DMS 273 (cell line): ENCODE results near the gene CLEC4A.
"Not testable (repeated sequence)": the region's sequence is repeated elsewhere in the genome, so short reads cannot be mapped to it uniquely, and the experiment has no call there.

Experiments used
- DNase-seq: peaks from one replicate; lab custom pipeline; 2025; ENCODE audit not compliant: unreplicated experiment; lab: John Stamatoyannopoulos, UW

CLEC4A gene

GRCh38 chr12:8133636-8134397, 10.4 kb downstream of the CLEC4A start:
- DNase-seq: peak; percentile 4

GRCh38 chr12:8134398-8134930, 11.0 kb downstream of the CLEC4A start:
- not testable (repeated sequence) for DNase-seq

- DNase-seq: not testable (repeated sequence)
Observed at GRCh38 chr12:8141647-8142046, 18.2 kb downstream of the CLEC4A start.

- no peak for DNase-seq
Observed at GRCh38 chr12:8143261-8143660, 19.8 kb downstream of the CLEC4A start.

- peak; percentile 43 for DNase-seq
Observed at GRCh38 chr12:8145754-8146441, 22.5 kb downstream of the CLEC4A start.

GRCh38 chr12:8146442-8146771, 23.0 kb downstream of the CLEC4A start:
- no peak for DNase-seq

- DNase-seq: no peak
Observed at GRCh38 chr12:8154526-8154925, 31.1 kb downstream of the CLEC4A start.

GRCh38 chr12:8156416-8156815, 33.0 kb downstream of the CLEC4A start:
- no peak for DNase-seq

- DNase-seq: no peak
Observed at GRCh38 chr12:8156845-8157244, 33.4 kb downstream of the CLEC4A start, which contains the start of gene ZNF705A. ZNF705A (plus strand) TSS chr12:8157015; CDS start chr12:8172626, 15,611 bp downstream.

GRCh38 chr12:8157484-8158198, 34.2 kb downstream of the CLEC4A start:
- no peak for DNase-seq

GRCh38 chr12:8172911-8173310, 49.5 kb downstream of the CLEC4A start:
- not testable (repeated sequence) for DNase-seq

GRCh38 chr12:8179989-8180585, 56.7 kb downstream of the CLEC4A start:
- peak; percentile 56 for DNase-seq

- DNase-seq: not testable (repeated sequence)
Observed at GRCh38 chr12:8181271-8181670, 57.9 kb downstream of the CLEC4A start.

GRCh38 chr12:8182923-8183322, 59.5 kb downstream of the CLEC4A start:
- DNase-seq: not testable (repeated sequence)

GRCh38 chr12:8183346-8183745, 59.9 kb downstream of the CLEC4A start:
- not testable (repeated sequence) for DNase-seq

GRCh38 chr12:8184206-8184605, 60.8 kb downstream of the CLEC4A start:
- not testable (repeated sequence) for DNase-seq

- DNase-seq: not testable (repeated sequence)
Observed at GRCh38 chr12:8188088-8188487, 64.7 kb downstream of the CLEC4A start.
